Gastroesophageal sphincter (tissue), 3 donors: ENCODE measurements around the gene FRMD5.

Experiments
- POLR2A ChIP-seq, 2 donors: fragments of 450-650 bp; IDR thresholded peaks; one replicate each; pipeline ENCODE4 v1.6.1; 2017; ENCODE audit warnings: antibody characterized with exemption in 2 of 2, mild to moderate bottlenecking in 2 of 2, moderate library complexity in 1 of 2
- TF ChIP-seq, protein P1 (sequence below), 4 experiments: fragments of 200-600 bp in 2 of 4; fragments of 450-650 bp in 2 of 4; sonication (generic) in 1 of 4; IDR thresholded peaks; one replicate each; pipeline ENCODE4 v1.5.1; 2017 to 2019; ENCODE audit warnings: antibody characterized with exemption in 4 of 4, mild to moderate bottlenecking in 2 of 4, moderate library complexity in 2 of 4

DNA sequence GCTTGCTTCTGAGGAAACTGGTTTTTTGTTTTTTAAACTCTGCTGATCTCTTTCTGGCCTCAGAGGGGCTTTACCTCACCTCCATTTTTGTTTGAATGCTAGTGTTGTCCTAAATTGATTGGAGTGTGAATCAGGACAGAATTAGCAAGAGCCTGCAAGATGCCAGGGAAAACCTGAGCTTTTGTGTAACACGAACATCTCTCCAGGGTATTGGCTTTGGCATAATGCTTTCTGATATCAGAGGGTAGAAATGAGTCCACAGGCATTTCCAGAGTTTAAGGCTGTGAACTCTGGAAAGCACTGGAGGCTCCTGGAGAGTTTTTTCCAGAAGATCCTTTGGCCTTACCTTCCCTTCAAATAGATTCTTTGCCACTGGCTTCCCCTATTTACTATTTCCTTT lies 281.1 kb downstream of the FRMD5 start:
- TF ChIP-seq, protein P1, sequence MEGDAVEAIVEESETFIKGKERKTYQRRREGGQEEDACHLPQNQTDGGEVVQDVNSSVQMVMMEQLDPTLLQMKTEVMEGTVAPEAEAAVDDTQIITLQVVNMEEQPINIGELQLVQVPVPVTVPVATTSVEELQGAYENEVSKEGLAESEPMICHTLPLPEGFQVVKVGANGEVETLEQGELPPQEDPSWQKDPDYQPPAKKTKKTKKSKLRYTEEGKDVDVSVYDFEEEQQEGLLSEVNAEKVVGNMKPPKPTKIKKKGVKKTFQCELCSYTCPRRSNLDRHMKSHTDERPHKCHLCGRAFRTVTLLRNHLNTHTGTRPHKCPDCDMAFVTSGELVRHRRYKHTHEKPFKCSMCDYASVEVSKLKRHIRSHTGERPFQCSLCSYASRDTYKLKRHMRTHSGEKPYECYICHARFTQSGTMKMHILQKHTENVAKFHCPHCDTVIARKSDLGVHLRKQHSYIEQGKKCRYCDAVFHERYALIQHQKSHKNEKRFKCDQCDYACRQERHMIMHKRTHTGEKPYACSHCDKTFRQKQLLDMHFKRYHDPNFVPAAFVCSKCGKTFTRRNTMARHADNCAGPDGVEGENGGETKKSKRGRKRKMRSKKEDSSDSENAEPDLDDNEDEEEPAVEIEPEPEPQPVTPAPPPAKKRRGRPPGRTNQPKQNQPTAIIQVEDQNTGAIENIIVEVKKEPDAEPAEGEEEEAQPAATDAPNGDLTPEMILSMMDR (IDR thresholded peaks at IDR 0.05) = no peak
- no peak for TF ChIP-seq POLR2A (IDR thresholded peaks at IDR 0.05)
